Nephron (organoid): ENCODE measurements around the gene RDH14.

ENCODE experiments used
- H3K27ac Mint-ChIP-seq, 3 experiments: 2 replicates each; pipeline ENCODE4 v1.8.0; 2020; ENCODE audit warnings: mixed read lengths in 3 of 3, mild to moderate bottlenecking in 2 of 3, moderate library complexity in 1 of 3
- H3K27me3 Mint-ChIP-seq: 2 replicates; pipeline ENCODE4 v1.8.0; 2021; ENCODE audit warnings: low read depth, mild to moderate bottlenecking, moderate library complexity, mixed read lengths
- H3K36me3 Mint-ChIP-seq: 2 replicates; pipeline ENCODE4 v1.8.0; 2020; ENCODE audit warnings: low read depth, mixed read lengths
- H3K4me1 Mint-ChIP-seq: 2 replicates; pipeline ENCODE4 v1.8.0; 2020; ENCODE audit warnings: mixed read lengths
- H3K4me3 Mint-ChIP-seq, 3 experiments: 2 replicates each; pipeline ENCODE4 v1.8.0; 2020; ENCODE audit warnings: mild to moderate bottlenecking in 3 of 3, mixed read lengths in 3 of 3, moderate library complexity in 2 of 3
- H3K9me3 Mint-ChIP-seq: 2 replicates; pipeline ENCODE4 v1.8.0; 2020; ENCODE audit warnings: mixed read lengths
- CTCF ChIP-seq, 3 experiments: fragments of 200-600 bp; sonication (generic); IDR thresholded peaks; one replicate each; pipeline ENCODE4 v1.5.0; 2021; ENCODE audit warnings: antibody characterized with exemption in 3 of 3; ENCODE audit not compliant: unreplicated experiment in 3 of 3

The RDH14 gene

GRCh38 chr2:18602298-18602697 is 41.8 kb upstream of the RDH14 start:
- no peak overlapping the region for H3K27ac Mint-ChIP-seq
- H3K36me3 Mint-ChIP-seq = no peaks in the 10 kb centered on the region
- no peaks in the 10 kb centered on the region for H3K27me3 Mint-ChIP-seq
- peaks cover 11% of the 10 kb centered on the region for H3K4me1 Mint-ChIP-seq
- no peaks in the 10 kb centered on the region for H3K9me3 Mint-ChIP-seq
- no peak overlapping the region for H3K4me3 Mint-ChIP-seq
- no peak for TF ChIP-seq CTCF (IDR thresholded peaks at IDR 0.05; ENCODE audit: unreplicated experiment in 3 of 3)

DNA sequence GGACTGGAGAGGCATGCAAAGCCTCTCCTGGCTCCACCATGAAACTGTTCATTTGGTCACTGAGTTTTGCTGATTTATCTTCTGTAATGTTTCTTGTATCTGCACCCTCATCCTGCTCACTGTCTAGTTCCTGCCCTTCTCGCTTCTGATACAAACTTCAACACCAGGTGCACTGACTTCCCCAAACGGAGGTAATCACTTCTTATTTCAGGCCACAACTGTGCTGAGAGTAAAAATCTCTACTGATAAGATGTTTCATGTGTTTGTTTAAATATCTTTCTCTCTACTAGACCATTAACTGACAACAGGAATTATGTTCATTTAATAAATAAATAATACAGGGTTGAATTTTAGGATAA is 39.8 kb upstream of the RDH14 start:
- Mint-ChIP-seq H3K36me3 (no peaks in the 10 kb centered on the region), H3K4me1 (peaks cover 11% of the 10 kb centered on the region), H3K9me3 (no peaks in the 10 kb centered on the region), H3K27ac (no peak overlapping the region), H3K27me3 (no peaks in the 10 kb centered on the region), H3K4me3 (no peak overlapping the region)
- TF ChIP-seq CTCF (IDR thresholded peaks at IDR 0.05; ENCODE audit: unreplicated experiment in 3 of 3) = no peak

GRCh38 chr2:18599509-18600254 is 39.2 kb upstream of the RDH14 start:
- TF ChIP-seq CTCF (IDR thresholded peaks at IDR 0.05; ENCODE audit: unreplicated experiment in 3 of 3) = no peak
- Mint-ChIP-seq H3K4me1 (peaks cover 11% of the 10 kb centered on the region), H3K9me3 (no peaks in the 10 kb centered on the region), H3K27me3 (no peaks in the 10 kb centered on the region), H3K27ac (no peak overlapping the region), H3K4me3 (no peak overlapping the region), H3K36me3 (no peaks in the 10 kb centered on the region)

DNA sequence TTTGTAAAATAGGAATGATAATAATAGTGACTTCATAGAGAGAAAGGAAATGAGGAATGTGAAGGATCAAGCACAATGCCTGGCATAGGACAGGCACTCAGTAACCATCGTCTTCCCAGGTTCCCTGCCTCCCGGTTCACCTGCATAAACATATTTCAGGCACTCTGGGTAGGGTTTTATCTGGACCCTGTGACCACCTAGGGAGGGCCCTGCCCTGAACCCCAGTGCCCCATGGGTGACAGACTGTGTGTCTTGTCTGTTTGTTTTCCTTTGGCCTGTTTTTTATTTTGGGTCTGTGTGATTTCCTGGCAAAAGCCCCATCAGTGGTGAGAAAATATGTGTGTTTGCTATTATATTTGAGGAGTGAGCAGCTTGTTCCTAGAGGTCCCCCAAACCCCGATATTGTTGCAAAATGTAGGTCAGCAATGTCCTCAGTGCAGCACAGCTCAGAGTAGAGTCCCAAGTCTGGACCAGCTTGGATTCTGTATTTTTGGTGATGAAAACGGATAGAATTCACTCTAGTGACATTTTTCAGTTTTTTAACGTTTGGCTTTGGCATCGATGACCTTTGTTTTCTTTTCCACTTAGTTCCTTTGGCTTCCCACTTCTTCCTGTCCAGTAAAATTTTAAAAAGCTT is 38.5 kb upstream of the RDH14 start:
- no peak for TF ChIP-seq CTCF (IDR thresholded peaks at IDR 0.05; ENCODE audit: unreplicated experiment in 3 of 3)
- H3K9me3 Mint-ChIP-seq = no peaks in the 10 kb centered on the region
- H3K36me3 Mint-ChIP-seq = no peaks in the 10 kb centered on the region
- no peak overlapping the region for H3K4me3 Mint-ChIP-seq
- H3K27ac Mint-ChIP-seq = no peak overlapping the region
- H3K4me1 Mint-ChIP-seq = peaks cover 3% of the 10 kb centered on the region
- no peaks in the 10 kb centered on the region for H3K27me3 Mint-ChIP-seq

DNA sequence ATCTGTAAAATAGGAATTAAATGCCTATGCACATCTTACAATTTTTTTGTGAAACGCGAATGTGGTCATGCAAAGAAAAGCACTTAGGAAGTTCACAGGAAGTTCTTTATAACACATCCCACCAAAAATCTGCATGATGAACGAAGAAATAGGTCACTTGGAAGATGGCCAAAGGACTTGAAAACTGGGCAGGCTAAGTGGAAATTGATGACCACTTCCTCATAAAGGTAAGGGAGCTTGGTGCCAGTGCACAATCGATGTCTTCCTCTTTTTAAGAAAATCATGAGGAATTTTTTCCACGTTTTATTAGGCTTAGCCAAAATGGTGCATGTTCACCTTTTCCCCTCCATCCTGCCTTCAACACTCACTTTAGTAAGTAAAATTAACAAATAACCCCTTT is 37.2 kb upstream of the RDH14 start:
- Mint-ChIP-seq H3K27ac (no peak overlapping the region), H3K27me3 (no peaks in the 10 kb centered on the region), H3K4me1 (no peaks in the 10 kb centered on the region), H3K9me3 (no peaks in the 10 kb centered on the region), H3K36me3 (no peaks in the 10 kb centered on the region), H3K4me3 (no peak overlapping the region)
- no peak for TF ChIP-seq CTCF (IDR thresholded peaks at IDR 0.05; ENCODE audit: unreplicated experiment in 3 of 3)

DNA sequence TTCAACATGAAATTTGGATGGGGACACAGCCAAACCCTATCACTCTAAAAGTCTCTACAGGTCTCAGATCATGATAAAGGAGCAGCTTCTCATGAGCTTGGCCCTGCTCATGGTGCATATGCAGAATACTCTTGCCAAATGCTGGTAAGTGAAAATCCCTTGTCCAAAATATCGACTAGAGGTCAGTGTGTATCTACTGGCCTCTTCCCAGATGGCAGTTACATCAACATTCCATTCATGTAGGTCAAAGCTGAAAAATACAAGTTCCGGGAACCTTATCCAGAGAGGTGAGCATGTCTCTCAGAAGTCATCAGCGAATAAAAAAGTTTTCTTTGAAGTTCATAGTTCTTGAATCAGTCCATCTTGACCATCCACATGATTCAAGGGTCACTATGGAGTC is 36.5 kb upstream of the RDH14 start:
- no peak overlapping the region for H3K4me3 Mint-ChIP-seq
- H3K9me3 Mint-ChIP-seq = no peaks in the 10 kb centered on the region
- H3K27ac Mint-ChIP-seq = no peak overlapping the region
- no peaks in the 10 kb centered on the region for H3K27me3 Mint-ChIP-seq
- TF ChIP-seq CTCF (IDR thresholded peaks at IDR 0.05; ENCODE audit: unreplicated experiment in 3 of 3) = no peak
- no peaks in the 10 kb centered on the region for H3K36me3 Mint-ChIP-seq
- no peaks in the 10 kb centered on the region for H3K4me1 Mint-ChIP-seq
